ENCODE measurements around the gene KRT6B. TPM values are rescaled to one million over a fixed set of nuclear protein-coding genes. Genes with fewer than 3 reads are reported as not detected.
A peak's percentile ranks its signal among the peaks of the same experiment; 100 is the strongest.
"Not testable (repeated sequence)": the region's sequence is repeated elsewhere in the genome, so short reads cannot be mapped to it uniquely, and the experiment has no call there.

KRT6B gene
- total RNA-seq, 1 donor from 2014 or later, result not detected

- DNase-seq (no peak), ATAC-seq (no peak)
- intact Hi-C loops (cut with micrococcal nuclease), result no loop called here
Observed at GRCh38 chr12:52477651-52478050, 25.7 kb upstream of the KRT6B start.

GRCh38 chr12:52474212-52474611 is 22.3 kb upstream of the KRT6B start:
- intact Hi-C loops (cut with micrococcal nuclease), result no loop called here
- ATAC-seq, result no peak
- DNase-seq, result no peak

GRCh38 chr12:52473768-52474167 is 21.8 kb upstream of the KRT6B start, which contains the start of gene KRT6C:
Gene KRT6C (minus strand): TSS chr12:52473805. CDS start chr12:52473737, 68 bp downstream.
- intact Hi-C loops (cut with micrococcal nuclease), result no loop called here
- no peak for DNase-seq
- no peak for ATAC-seq

GRCh38 chr12:52469853-52470252 is 17.9 kb upstream of the KRT6B start:
- ATAC-seq (no peak), DNase-seq (no peak)
- intact Hi-C loops (cut with micrococcal nuclease), result no loop called here

GRCh38 chr12:52464897-52465296 is 13.0 kb upstream of the KRT6B start:
- ATAC-seq (no peak), DNase-seq (no peak)
- intact Hi-C loops (cut with micrococcal nuclease), result no loop called here

- intact Hi-C loops (cut with micrococcal nuclease), result no loop called here
- DNase-seq (peak; percentile 68), ATAC-seq (peak; percentile 17)
Observed at GRCh38 chr12:52461693-52462092, 9.7 kb upstream of the KRT6B start.

GRCh38 chr12:52458861-52459260 is 6.9 kb upstream of the KRT6B start:
- ATAC-seq (no peak), DNase-seq (no peak)
- intact Hi-C loops (cut with micrococcal nuclease), result no loop called here

GRCh38 chr12:52455821-52456220 is 3.9 kb upstream of the KRT6B start:
- ATAC-seq (no peak), DNase-seq (no peak)
- intact Hi-C loops (cut with micrococcal nuclease), result no loop called here

- no peak for DNase-seq
- intact Hi-C loops (cut with micrococcal nuclease), result no loop called here
- ATAC-seq, result no peak
Observed at GRCh38 chr12:52454411-52455201, 2.7 kb upstream of the KRT6B start.

- no peak for DNase-seq
- ATAC-seq, result no peak
- intact Hi-C loops (cut with micrococcal nuclease), result no loop called here
Observed at GRCh38 chr12:52448228-52448627, 3.7 kb downstream of the KRT6B start.

- intact Hi-C loops (cut with micrococcal nuclease); DNase-seq; ATAC-seq: not testable (repeated sequence)
Observed at GRCh38 chr12:52447196-52447595, 4.8 kb downstream of the KRT6B start.

GRCh38 chr12:52446367-52447045 is 5.4 kb downstream of the KRT6B start:
- intact Hi-C loops (cut with micrococcal nuclease), result no loop called here
- ATAC-seq (no peak), DNase-seq (no peak)

- no peak for DNase-seq
- ATAC-seq, result no peak
- intact Hi-C loops (cut with micrococcal nuclease), result no loop called here
Observed at GRCh38 chr12:52445876-52446275, 6.1 kb downstream of the KRT6B start.

GRCh38 chr12:52444647-52445595 is 7.0 kb downstream of the KRT6B start:
- intact Hi-C loops (cut with micrococcal nuclease), result no loop called here
- DNase-seq (no peak), ATAC-seq (no peak)

GRCh38 chr12:52443966-52444365 is 8.0 kb downstream of the KRT6B start:
- no peak for ATAC-seq
- intact Hi-C loops (cut with micrococcal nuclease), result no loop called here
- DNase-seq, result no peak

- DNase-seq (no peak), ATAC-seq (peak; percentile 72)
- intact Hi-C loops (cut with micrococcal nuclease), result no loop called here
Observed at GRCh38 chr12:52442600-52443061, 9.3 kb downstream of the KRT6B start.

GRCh38 chr12:52441320-52441911 is 10.5 kb downstream of the KRT6B start:
- intact Hi-C loops (cut with micrococcal nuclease), result no loop called here
- DNase-seq (no peak), ATAC-seq (no peak)

GRCh38 chr12:52440821-52441319 is 11.1 kb downstream of the KRT6B start:
- ATAC-seq (no peak), DNase-seq (no peak)
- intact Hi-C loops (cut with micrococcal nuclease), result no loop called here

GRCh38 chr12:52439845-52440244 is 12.1 kb downstream of the KRT6B start:
- DNase-seq, result no peak
- intact Hi-C loops (cut with micrococcal nuclease), result no loop called here
- no peak for ATAC-seq

Data from left ventricle myocardium superior (tissue), 1 donor.